Right lobe of liver (tissue), 6 donors: ENCODE measurements around the gene COL1A2. TPM values are rescaled to one million over a fixed set of nuclear protein-coding genes. Genes with fewer than 3 reads are reported as not detected.

Experiments
- ATAC-seq, 4 donors: fragments of 200-7000 bp; cut with Tn5 transposase; one replicate each; pipeline ENCODE4 v1.9.1; 2020; ENCODE audit warnings: mild to moderate bottlenecking in 4 of 4, moderate library complexity in 4 of 4
- DNase-seq, 3 donors: peaks; one replicate each; pipeline ENCODE4 v3.0.0-alpha.2; 2020
- H3K27ac ChIP-seq, 3 donors: fragments of 200-600 bp; one replicate each; pipeline ENCODE4 v1.8.0; 2022
- H3K27me3 ChIP-seq, 2 donors: fragments of 200-600 bp; one replicate each; pipeline ENCODE4 v1.8.0; 2022
- H3K36me3 ChIP-seq, 4 donors: fragments of 200-600 bp; sonication (generic) in 1 of 4; one replicate each; pipeline versions ENCODE4 v1.5.1 to v1.8.0; 2017 to 2022; ENCODE audit warnings: control low read depth in 1 of 4
- H3K4me1 ChIP-seq, 4 donors: fragments of 200-600 bp; sonication (generic) in 1 of 4; one replicate each; pipeline versions ENCODE4 v1.5.1 to v1.8.0; 2017 to 2022; ENCODE audit warnings: control low read depth in 1 of 4
- H3K4me3 ChIP-seq, 3 donors: fragments of 200-600 bp; one replicate each; pipeline ENCODE4 v1.8.0; 2022
- H3K9me3 ChIP-seq, 4 donors: fragments of 200-600 bp; sonication (generic) in 1 of 4; one replicate each; pipeline versions ENCODE4 v1.5.1 to v1.8.0; 2017 to 2022; ENCODE audit warnings: control low read depth in 1 of 4
- POLR2A ChIP-seq: fragments of 450-650 bp; IDR thresholded peaks from one replicate; pipeline ENCODE4 v1.6.1; 2017; ENCODE audit warnings: antibody characterized with exemption, mild to moderate bottlenecking
- WGBS: methylation state at CpG from one replicate; pipeline ENCODE4 v1.1.6; 2018; ENCODE audit warnings: low coverage, low lambda C conversion rate; ENCODE audit not compliant: insufficient coverage; ENCODE audit errors: missing lambda C conversion rate; 5-methylcytosine and 5-hydroxymethylcytosine counted together
- intact Hi-C, 2 donors: fragments of 100-400 bp; cut with DNase I; formaldehyde crosslinking; loops; one replicate each; pipeline versions ENCODE4 v1.11.2 to v1.14.1; 2022
- total RNA-seq, 6 experiments: library from RNA; depleted of rRNA in 2 of 6; stranded (reverse); fragments of >200 nt in 2 of 6; fragmentation: NEBNext Ultra II Directional in 3 of 6; extraction: Animal tissue kit (Norgen Biotek cat#: 25700) in 3 of 6; gene quantifications; one replicate each; pipeline versions ENCODE4 v1.1.0 to v1.2.4, GENCODE V29; 2016 to 2023
- TF ChIP-seq, protein P1 (sequence below), 4 donors: fragments of 200-600 bp in 3 of 4; fragments of 450-650 bp in 1 of 4; IDR thresholded peaks; one replicate each; pipeline versions ENCODE4 v1.5.1 to v1.8.0; 2016 to 2022; ENCODE audit warnings: antibody characterized with exemption in 4 of 4, mild to moderate bottlenecking in 2 of 4
- donor health status: DM: no; HTN: yes; CAD: no.
- donor health status: DM: no; HTN: no; CAD: no.
- donor health status: DM: no; HTN: no; CAD: no.
- donor health status: DM: no; HTN: yes; CAD: no.
- donor health status: DM: no; HTN: yes; CAD: no.

Gene COL1A2
- total RNA-seq, 6 experiments from 2014 or later, result 5.6 to 49.8 (median 18.4) TPM

- ATAC-seq (no peak), DNase-seq (no peak)
- no peak overlapping the region for H3K4me3 ChIP-seq
- no peaks in the 10 kb centered on the region for H3K9me3 ChIP-seq
- intact Hi-C loops, result no loop called here
- WGBS, result 52% methylated on average over 2 of the region's 2 CpGs
- no peak for TF ChIP-seq POLR2A
- H3K27me3 ChIP-seq, result no peaks in the 10 kb centered on the region
- H3K27ac ChIP-seq, result no peak overlapping the region
- H3K36me3 ChIP-seq, result no peaks in the 10 kb centered on the region
- H3K4me1 ChIP-seq, result no peaks in the 10 kb centered on the region
These were observed 59.2 kb downstream of the COL1A2 start for GRCh38 chr7:94453898-94454297.

- Histone ChIP-seq H3K9me3 (no peaks in the 10 kb centered on the region), H3K4me1 (no peaks in the 10 kb centered on the region), H3K27ac (no peak overlapping the region), H3K27me3 (no peaks in the 10 kb centered on the region), H3K4me3 (no peak overlapping the region), H3K36me3 (no peaks in the 10 kb centered on the region)
- TF ChIP-seq, protein P1, sequence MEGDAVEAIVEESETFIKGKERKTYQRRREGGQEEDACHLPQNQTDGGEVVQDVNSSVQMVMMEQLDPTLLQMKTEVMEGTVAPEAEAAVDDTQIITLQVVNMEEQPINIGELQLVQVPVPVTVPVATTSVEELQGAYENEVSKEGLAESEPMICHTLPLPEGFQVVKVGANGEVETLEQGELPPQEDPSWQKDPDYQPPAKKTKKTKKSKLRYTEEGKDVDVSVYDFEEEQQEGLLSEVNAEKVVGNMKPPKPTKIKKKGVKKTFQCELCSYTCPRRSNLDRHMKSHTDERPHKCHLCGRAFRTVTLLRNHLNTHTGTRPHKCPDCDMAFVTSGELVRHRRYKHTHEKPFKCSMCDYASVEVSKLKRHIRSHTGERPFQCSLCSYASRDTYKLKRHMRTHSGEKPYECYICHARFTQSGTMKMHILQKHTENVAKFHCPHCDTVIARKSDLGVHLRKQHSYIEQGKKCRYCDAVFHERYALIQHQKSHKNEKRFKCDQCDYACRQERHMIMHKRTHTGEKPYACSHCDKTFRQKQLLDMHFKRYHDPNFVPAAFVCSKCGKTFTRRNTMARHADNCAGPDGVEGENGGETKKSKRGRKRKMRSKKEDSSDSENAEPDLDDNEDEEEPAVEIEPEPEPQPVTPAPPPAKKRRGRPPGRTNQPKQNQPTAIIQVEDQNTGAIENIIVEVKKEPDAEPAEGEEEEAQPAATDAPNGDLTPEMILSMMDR (IDR thresholded peaks at IDR 0.05), result no peak
- 90% methylated on average over 4 of the region's 4 CpGs for WGBS
- no peak for DNase-seq
- no peak for ATAC-seq
- intact Hi-C loops, result no loop called here
These were observed 63.3 kb downstream of the COL1A2 start for GRCh38 chr7:94458041-94458440.

DNA sequence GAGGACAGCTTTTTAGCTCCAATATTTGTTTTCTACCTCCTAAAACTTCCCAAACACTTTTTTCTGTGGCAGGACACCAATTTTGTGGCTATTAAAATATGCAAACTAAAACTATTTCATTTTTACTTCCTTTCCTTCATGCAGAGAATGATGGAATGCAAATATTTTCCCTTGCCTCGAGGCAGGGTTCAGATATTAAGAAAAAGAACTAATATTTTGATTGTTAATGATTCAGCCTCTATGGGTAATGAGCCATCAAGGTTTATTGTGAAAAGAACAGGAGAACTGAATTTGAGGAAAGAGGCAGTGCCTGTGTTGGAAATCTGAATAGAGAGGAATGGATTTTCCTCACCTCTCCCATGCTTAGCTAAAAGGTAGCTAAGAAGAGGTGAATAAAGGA is 71.8 kb downstream of the COL1A2 start:
- H3K27me3 ChIP-seq, result no peaks in the 10 kb centered on the region
- DNase-seq, result no peak
- no peaks in the 10 kb centered on the region for H3K4me1 ChIP-seq
- ATAC-seq, result no peak
- intact Hi-C loops, result no loop called here
- no peaks in the 10 kb centered on the region for H3K36me3 ChIP-seq
- H3K27ac ChIP-seq, result no peak overlapping the region
- WGBS, result 46% methylated on average over 1 of the region's 1 CpG
- TF ChIP-seq POLR2A, result no peak
- TF ChIP-seq, protein P1 (IDR thresholded peaks at IDR 0.05), result no peak
- no peak overlapping the region for H3K4me3 ChIP-seq
- H3K9me3 ChIP-seq, result no peaks in the 10 kb centered on the region

- intact Hi-C loops, result no loop called here
- 78% methylated on average over 2 of the region's 2 CpGs for WGBS
- ATAC-seq (no peak), DNase-seq (no peak)
- peaks cover 0 to 3% (median 0%) of the 10 kb centered on the region in 4 donors for H3K9me3 ChIP-seq
- H3K4me3 ChIP-seq, result no peak overlapping the region
- no peak for TF ChIP-seq POLR2A
- TF ChIP-seq, protein P1 (IDR thresholded peaks at IDR 0.05), result no peak
- H3K36me3 ChIP-seq, result no peaks in the 10 kb centered on the region
- no peak overlapping the region for H3K27ac ChIP-seq
- H3K27me3 ChIP-seq, result no peaks in the 10 kb centered on the region
- H3K4me1 ChIP-seq, result no peaks in the 10 kb centered on the region
These were observed 76.9 kb downstream of the COL1A2 start for GRCh38 chr7:94471604-94472003.

DNA sequence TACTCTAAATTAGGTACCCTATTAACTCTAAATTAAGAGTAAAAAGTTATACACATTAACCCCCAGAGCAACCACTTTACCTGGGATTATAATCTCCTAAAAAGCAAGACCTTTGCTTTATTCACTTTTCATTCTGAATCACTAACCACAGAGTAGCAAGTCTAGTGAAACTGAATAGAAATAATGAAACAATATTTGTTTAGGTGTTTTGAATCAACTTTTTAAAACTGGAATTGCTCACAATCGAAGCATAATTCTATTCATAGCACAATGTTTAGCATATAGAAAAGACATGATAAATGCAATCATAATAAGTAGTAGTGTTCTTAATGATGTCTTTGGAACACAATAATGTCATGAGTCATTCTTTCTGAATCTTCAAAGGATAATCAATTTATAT is 77.9 kb downstream of the COL1A2 start:
- Histone ChIP-seq H3K4me3 (no peak overlapping the region), H3K36me3 (no peaks in the 10 kb centered on the region), H3K9me3 (peaks cover 0 to 3% (median 0%) of the 10 kb centered on the region in 4 donors), H3K4me1 (no peaks in the 10 kb centered on the region), H3K27ac (no peak overlapping the region), H3K27me3 (no peaks in the 10 kb centered on the region)
- intact Hi-C loops, result no loop called here
- DNase-seq, result no peak
- ATAC-seq, result no peak
- WGBS, result 45% methylated on average over 1 of the region's 1 CpG
- TF ChIP-seq, protein P1 (IDR thresholded peaks at IDR 0.05), result no peak
- no peak for TF ChIP-seq POLR2A
